ENCODE results near the gene EPS15.

GRCh38 chr1:51442198-51442597 is 76.9 kb downstream of the EPS15 start:
- TF ChIP-seq CTCF (IDR thresholded peaks at IDR 0.05; ENCODE audit: poor library complexity) (no peak), EZH2phosphoT487 (IDR thresholded peaks at IDR 0.05; ENCODE audit: low read depth, severe bottlenecking, unreplicated experiment) (no peak), EZH2 (IDR thresholded peaks at IDR 0.05; ENCODE audit: borderline replicate concordance) (no peak)

All from hepatocyte (in vitro differentiated cells).